NCI-H128 (cell line): ENCODE results near the gene TLK1.
"Not testable (repeated sequence)": the region's sequence is repeated elsewhere in the genome, so short reads cannot be mapped to it uniquely, and the experiment has no call there.

Experiments
- DNase-seq: peaks from one replicate; lab custom pipeline; 2025; ENCODE audit not compliant: unreplicated experiment; lab: John Stamatoyannopoulos, UW

TLK1 gene

GRCh38 chr2:171146071-171146470, 14.6 kb downstream of the TLK1 start:
- DNase-seq = no peak

- DNase-seq = no peak
Observed at GRCh38 chr2:171143670-171144062, 17.0 kb downstream of the TLK1 start.

- DNase-seq = no peak
Observed at GRCh38 chr2:171142398-171142797, 18.3 kb downstream of the TLK1 start.

- no peak for DNase-seq
Observed at GRCh38 chr2:171141320-171141719, 19.4 kb downstream of the TLK1 start.

GRCh38 chr2:171139860-171140259, 20.8 kb downstream of the TLK1 start:
- DNase-seq = no peak

GRCh38 chr2:171136024-171136423, 24.7 kb downstream of the TLK1 start:
- DNase-seq = no peak

GRCh38 chr2:171134624-171135230, 26.0 kb downstream of the TLK1 start:
- no peak for DNase-seq

GRCh38 chr2:171132086-171132485, 28.6 kb downstream of the TLK1 start:
- DNase-seq = no peak

GRCh38 chr2:171128461-171128860, 32.2 kb downstream of the TLK1 start:
- DNase-seq = no peak

- DNase-seq = peak; percentile 37
Observed at GRCh38 chr2:171124541-171124940, 36.2 kb downstream of the TLK1 start.

GRCh38 chr2:171109571-171109970, 51.1 kb downstream of the TLK1 start:
- no peak for DNase-seq

GRCh38 chr2:171109020-171109419, 51.7 kb downstream of the TLK1 start:
- no peak for DNase-seq

GRCh38 chr2:171107803-171108202, 52.9 kb downstream of the TLK1 start:
- DNase-seq = no peak

- no peak for DNase-seq
Observed at GRCh38 chr2:171104379-171104778, 56.3 kb downstream of the TLK1 start.

GRCh38 chr2:171102802-171103201, 57.9 kb downstream of the TLK1 start:
- DNase-seq = no peak

GRCh38 chr2:171100370-171100769, 60.3 kb downstream of the TLK1 start:
- no peak for DNase-seq

GRCh38 chr2:171098607-171099006, 62.1 kb downstream of the TLK1 start:
- no peak for DNase-seq

GRCh38 chr2:171095014-171095582, 65.6 kb downstream of the TLK1 start:
- DNase-seq = no peak

- DNase-seq = not testable (repeated sequence)
Observed at GRCh38 chr2:171091517-171091916, 69.2 kb downstream of the TLK1 start.

- no peak for DNase-seq
Observed at GRCh38 chr2:171089489-171089888, 71.2 kb downstream of the TLK1 start.

- DNase-seq = no peak
Observed at GRCh38 chr2:171088057-171088834, 72.4 kb downstream of the TLK1 start.

GRCh38 chr2:171087547-171087946, 73.1 kb downstream of the TLK1 start:
- no peak for DNase-seq
